Endothelial cell of umbilical vein (primary cell): ENCODE measurements around the gene SLC25A46. TPM values are rescaled to one million over a fixed set of nuclear protein-coding genes. Genes with fewer than 3 reads are reported as not detected.
A peak's percentile ranks its signal among the peaks of the same experiment; 100 is the strongest.
"Not testable (repeated sequence)": the region's sequence is repeated elsewhere in the genome, so short reads cannot be mapped to it uniquely, and the experiment has no call there.

Source experiments
- Bru-seq: library from RNA; stranded (reverse); fragments of 400-500 nt; gene quantifications from one replicate; lab custom pipeline; 2021; lab: Mats Ljungman, UMichigan
- BruChase-seq, 2 experiments: library from RNA; stranded (reverse); fragments of 400-500 nt; gene quantifications; one replicate each; lab custom pipeline; 2021; lab: Mats Ljungman, UMichigan
- BruUV-seq: library from RNA; stranded (reverse); fragments of 400-500 nt; replicated peaks from 2 replicates; lab custom pipeline; 2021; lab: Mats Ljungman, UMichigan
- CTCF ChIA-PET: fragments of 300-600, 350-600 bp; sonication (Branson Sonifier 250); formaldehyde crosslinking; loops from one replicate; lab custom pipeline; 2021; ENCODE audit warnings: antibody characterized with exemption, inconsistent platforms; lab: Charles Lee
- POLR2A ChIA-PET: fragments of 300-600, 350-600 bp; sonication (Branson Sonifier 250); formaldehyde crosslinking; loops from one replicate; lab custom pipeline; 2021; ENCODE audit warnings: antibody characterized with exemption, inconsistent platforms; lab: Charles Lee
- DNase-seq: peaks from one replicate; pipeline ENCODE4 v3.0.0-alpha.2; 2011; ENCODE audit warnings: low read depth, low spot score
- FAIRE-seq: peaks from 2 replicates; lab custom pipeline; 2011; peaks lifted over from hg19 to GRCh38; lab: Jason Lieb, UNC
- H2AFZ ChIP-seq: 2 replicates; pipeline ENCODE4 v1.6.0; 2012; ENCODE audit warnings: low read depth, low read length, control low read depth, inconsistent platforms
- H3K27ac ChIP-seq: 2 replicates; pipeline ENCODE4 v1.5.1; 2011; ENCODE audit warnings: low read depth, mild to moderate bottlenecking, control low read depth, low read length, moderate library complexity; ENCODE audit not compliant: insufficient read depth
- H3K27me3 ChIP-seq, 2 experiments: 2 replicates each; pipeline versions ENCODE4 v1.6.0 to v1.6.1; 2011; ENCODE audit warnings: low read length in 2 of 2, mixed read lengths in 1 of 2; ENCODE audit not compliant: control insufficient read depth in 2 of 2, insufficient read depth in 2 of 2
- H3K36me3 ChIP-seq, 2 experiments: 2 replicates in 1 of 2; 3 replicates in 1 of 2; pipeline ENCODE4 v1.5.1; 2011; ENCODE audit warnings: low read length in 2 of 2, mild to moderate bottlenecking in 1 of 2, moderate library complexity in 1 of 2; ENCODE audit not compliant: control insufficient read depth in 2 of 2, insufficient read depth in 2 of 2; ENCODE audit errors: extremely low read depth in 1 of 2
- H3K4me1 ChIP-seq: 3 replicates; pipeline ENCODE4 v1.5.1; 2011; ENCODE audit warnings: mild to moderate bottlenecking, low read length; ENCODE audit not compliant: control insufficient read depth, insufficient read depth; ENCODE audit errors: extremely low read depth
- H3K4me2 ChIP-seq: 2 replicates; pipeline ENCODE4 v1.6.1; 2011; ENCODE audit warnings: low read length, control low read depth, mixed read lengths; ENCODE audit not compliant: insufficient read depth
- H3K4me3 ChIP-seq, 3 experiments: fragments of 200-600 bp in 1 of 3; sonication (generic), shearing (Covaris generic) in 1 of 3; replicated peaks in 1 of 3; 2 replicates each; pipeline ENCODE4 v1.5.1; 2011 to 2016; ENCODE audit warnings: control low read depth in 3 of 3, low read length in 3 of 3, mild to moderate bottlenecking in 2 of 3, inconsistent platforms in 1 of 3, low read depth in 1 of 3, moderate library complexity in 1 of 3; ENCODE audit not compliant: insufficient read depth in 1 of 3
- H3K79me2 ChIP-seq: 2 replicates; pipeline ENCODE4 v1.6.0; 2012; ENCODE audit warnings: low read length, inconsistent platforms; ENCODE audit not compliant: control insufficient read depth, insufficient read depth
- H3K9ac ChIP-seq: replicated peaks from 2 replicates; pipeline ENCODE3; 2011; ENCODE audit warnings: low read length, control low read depth; ENCODE audit not compliant: insufficient read depth; ENCODE audit errors: extremely low read depth
- H3K9me1 ChIP-seq: replicated peaks from 3 replicates; pipeline ENCODE4 v1.6.0; 2011; ENCODE audit warnings: mild to moderate bottlenecking, low read length; ENCODE audit not compliant: control insufficient read depth, insufficient read depth; ENCODE audit errors: extremely low read depth
- H3K9me3 ChIP-seq: replicated peaks from 2 replicates; pipeline ENCODE4 v1.5.1; 2012; ENCODE audit warnings: low read length, inconsistent platforms; ENCODE audit not compliant: control insufficient read depth, insufficient read depth
- H4K20me1 ChIP-seq: replicated peaks from 2 replicates; pipeline ENCODE3; 2011; ENCODE audit warnings: mild to moderate bottlenecking, low read length; ENCODE audit not compliant: control insufficient read depth, insufficient read depth; ENCODE audit errors: extremely low read depth
- EZH2 ChIP-seq: IDR thresholded peaks from 2 replicates; pipeline ENCODE4 v1.6.1; 2012; ENCODE audit warnings: borderline replicate concordance, low read depth, mild to moderate bottlenecking, moderate library complexity, low read length, inconsistent platforms; ENCODE audit not compliant: severe bottlenecking
- FOS ChIP-seq: IDR thresholded peaks from 2 replicates; pipeline ENCODE4 v1.6.1; 2011; ENCODE audit warnings: mild to moderate bottlenecking, low read length, moderate library complexity, borderline replicate concordance; ENCODE audit not compliant: insufficient read depth
- GATA2 ChIP-seq: IDR thresholded peaks from 2 replicates; pipeline ENCODE4 v1.7.0; 2011; ENCODE audit warnings: low read depth, mild to moderate bottlenecking, moderate library complexity, mixed read lengths, low read length; ENCODE audit not compliant: insufficient read length, insufficient read depth
- JUN ChIP-seq: IDR thresholded peaks from 2 replicates; pipeline ENCODE4 v1.6.1; 2011; ENCODE audit warnings: borderline replicate concordance, low read depth; ENCODE audit not compliant: insufficient read length, insufficient read depth
- MYC ChIP-seq: IDR thresholded peaks from one replicate; pipeline ENCODE4 v1.6.1; 2011; ENCODE audit warnings: mild to moderate bottlenecking, low read depth, low read length
- POLR2A ChIP-seq: IDR thresholded peaks from 2 replicates; pipeline ENCODE4 v1.6.1; 2012; ENCODE audit warnings: low read depth, mild to moderate bottlenecking, control low read depth, low read length
- POLR2AphosphoS5 ChIP-seq: IDR thresholded peaks from 2 replicates; pipeline ENCODE4 v1.6.1; 2012; ENCODE audit warnings: low read depth, mild to moderate bottlenecking, control low read depth, low read length, moderate library complexity; ENCODE audit not compliant: insufficient read depth
- dilution Hi-C: fragments of 300-500 bp; cut with MboI; formaldehyde crosslinking; loops from one replicate; pipeline ENCODE4 v1.15.0; 2019; ENCODE audit warnings: low sequenced_read_pairs; ENCODE audit not compliant: extremely low pct_ligation_motif_present
- intact Hi-C: fragments of 100-400 bp; cut with micrococcal nuclease; formaldehyde crosslinking; loops from one replicate; pipeline ENCODE4 v1.10.0; 2022
- long read RNA-seq: library from polyadenylated mRNA; stranded (forward); transcript quantifications from one replicate; pipeline ENCODE4 v2.0.0, GENCODE V29; 2021
- polyA minus RNA-seq, 3 experiments: library from RNA; depleted of rRNA, polyadenylated mRNA; stranded (reverse); fragments of >200 nt; gene quantifications; 1 replicate in 1 of 3; 2 replicates in 2 of 3; pipeline ENCODE4 v1.2.3, GENCODE V29; 2011
- polyA plus RNA-seq, 4 experiments: library from polyadenylated mRNA; depleted of rRNA in 3 of 4; stranded (reverse) in 3 of 4; unstranded in 1 of 4; fragments of >200 nt; gene quantifications; 2 replicates each; pipeline versions ENCODE4 v1.2.1 to v1.2.3, GENCODE V29; 2011 to 2012; ENCODE audit warnings: missing spikeins in 1 of 4
- total RNA-seq: library from RNA; stranded (reverse); gene quantifications from 2 replicates; pipeline ENCODE4 v1.2.3, GENCODE V29; 2021
- TF ChIP-seq, protein P1 (sequence below): IDR thresholded peaks from 2 replicates; pipeline ENCODE4 v1.6.1; 2011; ENCODE audit not compliant: insufficient read depth, insufficient read length
- TF ChIP-seq, protein P2 (sequence below), 2 donors: IDR thresholded peaks; 1 replicate in 1 of 2; 2 replicates in 1 of 2; pipeline ENCODE4 v1.5.1; 2011; ENCODE audit warnings: low read length in 2 of 2, mild to moderate bottlenecking in 2 of 2, moderate library complexity in 2 of 2, control low read depth in 1 of 2, inconsistent platforms in 1 of 2, low read depth in 1 of 2; ENCODE audit not compliant: insufficient read depth in 1 of 2; ENCODE audit errors: extremely low read depth in 1 of 2

SLC25A46 gene
- total RNA-seq: 30.0 and 31.1 TPM in 2 replicates
- 12.8 and 13.5 TPM in 2 replicates for polyA plus RNA-seq
- 13.0 and 13.5 TPM in 2 replicates for polyA plus RNA-seq (2011; cell fraction: cytosol; rRNA removed)
- 16.1 and 17.6 TPM in 2 replicates for polyA plus RNA-seq (2011; cell fraction: nucleus; rRNA removed)
- polyA plus RNA-seq (2012): 20.1 and 29.0 TPM in 2 replicates
- 24.9 and 27.0 TPM in 2 replicates for polyA minus RNA-seq
- 21.8 TPM for polyA minus RNA-seq (2011; cell fraction: cytosol; rRNA and poly(A)+ RNA removed)
- 14.4 and 20.7 TPM in 2 replicates for polyA minus RNA-seq (2011; cell fraction: nucleus; rRNA and poly(A)+ RNA removed)
- Bru-seq, nascent RNA: percentile 78 among the genes with signal in this experiment
- BruChase-seq, experiment 1, labeled RNA remaining after a 6-hour chase: percentile 87 among the genes with signal in this experiment
- percentile 84 among the genes with signal in this experiment for BruChase-seq, experiment 2, labeled RNA remaining after a 2-hour chase
- long read RNA-seq, transcript SLC25A46-201 (8 exons, 2,385 nt): major isoform, 41 of 46 reads
- long read RNA-seq, partial matches to known transcripts: 0 of 46 reads
- long read RNA-seq, other reads (novel, unspliced or antisense): 5 of 46 reads

GRCh38 chr5:110738812-110739651, at the start of gene SLC25A46:
Gene SLC25A46 (plus strand): TSS chr5:110739007. CDS start chr5:110739120, 113 bp downstream.
- ChIA-PET CTCF (interaction anchor here (1.3 kb wide), 1 partner anchor 12 kb away, joined by 4 read pairs; the partner anchor contains the start of gene TMEM232), POLR2A (no interaction called here)
- Histone ChIP-seq H3K27ac (peak within 1 kb of the TSS; percentile 77), H3K79me2 (peaks cover 9% of the 10 kb centered on the region), H3K9me1 (no peaks in the 10 kb centered on the region), H3K36me3 (no peaks in the 10 kb centered on the region), H2AFZ (peak within 1 kb of the TSS; percentile 82), H3K4me3 (peak within 1 kb of the TSS; percentile 6 to 76 (median 69)), H3K4me1 (peaks cover 10% of the 10 kb centered on the region), H3K9me3 (no peaks in the 10 kb centered on the region), H3K4me2 (peak within 1 kb of the TSS; percentile 98), H4K20me1 (no peaks in the 10 kb centered on the region), H3K27me3 (peaks cover 1 to 11% of the 10 kb centered on the region in 2 experiments), H3K9ac (peak within 1 kb of the TSS; percentile 77)
- FAIRE-seq (peak; percentile 78), DNase-seq (peak; percentile 90)
- TF ChIP-seq FOS (no peak), JUN (no peak), EZH2 (no peak), MYC (no peak), POLR2AphosphoS5 (peak; percentile 75), POLR2A (peak; percentile 63), GATA2 (no peak)
- TF ChIP-seq, protein P1, sequence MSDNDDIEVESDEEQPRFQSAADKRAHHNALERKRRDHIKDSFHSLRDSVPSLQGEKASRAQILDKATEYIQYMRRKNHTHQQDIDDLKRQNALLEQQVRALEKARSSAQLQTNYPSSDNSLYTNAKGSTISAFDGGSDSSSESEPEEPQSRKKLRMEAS: peak; percentile 97
- TF ChIP-seq, protein P2, sequence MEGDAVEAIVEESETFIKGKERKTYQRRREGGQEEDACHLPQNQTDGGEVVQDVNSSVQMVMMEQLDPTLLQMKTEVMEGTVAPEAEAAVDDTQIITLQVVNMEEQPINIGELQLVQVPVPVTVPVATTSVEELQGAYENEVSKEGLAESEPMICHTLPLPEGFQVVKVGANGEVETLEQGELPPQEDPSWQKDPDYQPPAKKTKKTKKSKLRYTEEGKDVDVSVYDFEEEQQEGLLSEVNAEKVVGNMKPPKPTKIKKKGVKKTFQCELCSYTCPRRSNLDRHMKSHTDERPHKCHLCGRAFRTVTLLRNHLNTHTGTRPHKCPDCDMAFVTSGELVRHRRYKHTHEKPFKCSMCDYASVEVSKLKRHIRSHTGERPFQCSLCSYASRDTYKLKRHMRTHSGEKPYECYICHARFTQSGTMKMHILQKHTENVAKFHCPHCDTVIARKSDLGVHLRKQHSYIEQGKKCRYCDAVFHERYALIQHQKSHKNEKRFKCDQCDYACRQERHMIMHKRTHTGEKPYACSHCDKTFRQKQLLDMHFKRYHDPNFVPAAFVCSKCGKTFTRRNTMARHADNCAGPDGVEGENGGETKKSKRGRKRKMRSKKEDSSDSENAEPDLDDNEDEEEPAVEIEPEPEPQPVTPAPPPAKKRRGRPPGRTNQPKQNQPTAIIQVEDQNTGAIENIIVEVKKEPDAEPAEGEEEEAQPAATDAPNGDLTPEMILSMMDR (IDR thresholded peaks at IDR 0.05; ENCODE audit: extremely low read depth in 1 of 2, insufficient read depth in 1 of 2, low read depth in 1 of 2, low read length in 2 of 2): no peak
- intact Hi-C loops (loop anchor here (1.0 to 10.0 kb wide), 2 partner anchors 353 to 1016 kb away; partner anchors contain the start of genes NREP and WDR36), dilution Hi-C loops (no loop called here)
- BruUV-seq: TSS peak; percentile 55

DNA sequence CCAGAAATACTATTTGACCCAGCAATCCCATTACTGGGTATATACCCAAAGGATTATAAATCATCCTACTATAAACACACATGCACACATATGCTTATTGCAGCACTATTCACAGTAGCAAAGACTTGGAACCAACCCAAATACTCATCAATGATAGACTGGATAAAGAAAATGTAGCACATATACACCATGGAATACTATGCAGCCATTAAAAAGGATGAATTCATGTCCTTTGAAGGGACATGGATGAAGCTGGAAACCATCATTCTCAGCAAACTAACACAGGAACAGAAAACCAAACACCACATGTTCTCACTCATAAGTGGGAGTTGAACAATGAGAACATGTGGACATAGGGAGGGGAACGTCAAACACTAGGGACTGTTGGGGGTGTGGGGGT, 48.2 kb upstream of the SLC25A46 start:
- BruUV-seq, H3K27ac ChIP-seq, H3K27me3 ChIP-seq, H4K20me1 ChIP-seq, POLR2A ChIA-PET, H2AFZ ChIP-seq, FAIRE-seq, dilution Hi-C loops, H3K9me3 ChIP-seq, H3K4me2 ChIP-seq, H3K4me1 ChIP-seq, intact Hi-C loops, H3K9me1 ChIP-seq, H3K9ac ChIP-seq, H3K36me3 ChIP-seq, CTCF ChIA-PET, H3K4me3 ChIP-seq, H3K79me2 ChIP-seq, DNase-seq: not testable (repeated sequence)
